Smooth muscle cell (in vitro differentiated cells): Measurements from ENCODE around the gene ARAP2. TPM values are rescaled to one million over a fixed set of nuclear protein-coding genes. Genes with fewer than 3 reads are reported as not detected.

Source experiments
- DNase-seq: peaks from one replicate; lab custom pipeline; 2025; ENCODE audit not compliant: unreplicated experiment; lab: John Stamatoyannopoulos, UW
- H2AFZ ChIP-seq: fragments of 200-600 bp; sonication (generic); 2 replicates; pipeline ENCODE4 v1.6.0; 2016; ENCODE audit warnings: antibody characterized with exemption, low read depth, mild to moderate bottlenecking
- H3F3A ChIP-seq: fragments of 200-600 bp; sonication (generic); 2 replicates; pipeline ENCODE4 v1.6.0; 2017; ENCODE audit warnings: antibody characterized with exemption, low read depth
- H3K27ac ChIP-seq: fragments of 200-600 bp; sonication (generic); 2 replicates; pipeline ENCODE4 v1.5.1; 2016; ENCODE audit warnings: low read depth, mild to moderate bottlenecking
- H3K27me3 ChIP-seq: fragments of 200-600 bp; sonication (generic); 2 replicates; pipeline ENCODE4 v1.6.1; 2016; ENCODE audit warnings: low read depth, mild to moderate bottlenecking
- H3K36me3 ChIP-seq: fragments of 200-600 bp; sonication (generic); 2 replicates; pipeline ENCODE4 v1.5.1; 2016; ENCODE audit warnings: low read depth
- H3K4me1 ChIP-seq: fragments of 200-600 bp; sonication (generic); 2 replicates; pipeline ENCODE4 v1.5.1; 2016; ENCODE audit warnings: low read depth
- H3K4me2 ChIP-seq: fragments of 200-600 bp; sonication (generic); 2 replicates; pipeline ENCODE4 v1.6.0; 2016; ENCODE audit warnings: mild to moderate bottlenecking
- H3K4me3 ChIP-seq: fragments of 200-600 bp; sonication (generic); 2 replicates; pipeline ENCODE4 v1.5.1; 2016; ENCODE audit warnings: mild to moderate bottlenecking
- H3K79me2 ChIP-seq: fragments of 200-600 bp; sonication (generic); 2 replicates; pipeline ENCODE4 v1.6.0; 2016; ENCODE audit warnings: low read depth, mild to moderate bottlenecking
- H3K9ac ChIP-seq: fragments of 200-600 bp; sonication (generic); 2 replicates; pipeline ENCODE4 v1.6.0; 2016; ENCODE audit warnings: low read depth
- H3K9me3 ChIP-seq: fragments of 200-600 bp; sonication (generic); replicated peaks from 2 replicates; pipeline ENCODE4 v1.5.1; 2016; ENCODE audit warnings: low read depth
- H4K20me1 ChIP-seq: fragments of 200-600 bp; sonication (generic); 2 replicates; pipeline ENCODE4 v1.6.0; 2016; ENCODE audit warnings: low read depth
- CTCF ChIP-seq: fragments of 200-600 bp; sonication (generic); IDR thresholded peaks from 2 replicates; pipeline ENCODE4 v1.5.1; 2017; ENCODE audit warnings: borderline replicate concordance, mild to moderate bottlenecking, antibody characterized with exemption; ENCODE audit not compliant: insufficient read depth, poor library complexity, severe bottlenecking
- WGBS: methylation state at CpG from one replicate; pipeline ENCODE4 v1.1.7; 2016; ENCODE audit warnings: low lambda C conversion rate; 5-methylcytosine and 5-hydroxymethylcytosine counted together
- polyA plus RNA-seq: library from polyadenylated mRNA; unstranded; fragments of >200 nt; fragmentation: Nextera tagmentation; extraction: Ambion mirVana; gene quantifications from 2 replicates; pipeline ENCODE4 v1.2.1, GENCODE V29; 2016
- total RNA-seq: library from RNA; depleted of rRNA; stranded (reverse); fragments of >200 nt; gene quantifications from 2 replicates; pipeline ENCODE4 v1.2.3, GENCODE V29; 2014

ARAP2 gene
- total and polyA plus RNA-seq, 2 experiments from 2014 or later = 1.2 to 17.9 TPM

- no peak overlapping the region for H2AFZ ChIP-seq
- no peak overlapping the region for H3K4me3 ChIP-seq
- no peaks in the 10 kb centered on the region for H3K36me3 ChIP-seq
- no peaks in the 10 kb centered on the region for H4K20me1 ChIP-seq
- no peak for DNase-seq
- H3K27me3 ChIP-seq = no peaks in the 10 kb centered on the region
- no peaks in the 10 kb centered on the region for H3K9me3 ChIP-seq
- 92% methylated on average over 3 of the region's 3 CpGs for WGBS
- H3K4me2 ChIP-seq = no peak overlapping the region
- H3F3A ChIP-seq = no peaks in the 10 kb centered on the region
- H3K4me1 ChIP-seq = no peaks in the 10 kb centered on the region
- no peak overlapping the region for H3K27ac ChIP-seq
- no peak for TF ChIP-seq CTCF
- no peaks in the 10 kb centered on the region for H3K79me2 ChIP-seq
- no peak overlapping the region for H3K9ac ChIP-seq
These were observed 23.5 kb downstream of the ARAP2 start for GRCh38 chr4:36220776-36221175.

GRCh38 chr4:36218121-36218520, 26.2 kb downstream of the ARAP2 start:
- no peak for TF ChIP-seq CTCF
- H3F3A ChIP-seq = no peaks in the 10 kb centered on the region
- no peak for DNase-seq
- H3K4me2 ChIP-seq = no peak overlapping the region
- no peaks in the 10 kb centered on the region for H3K36me3 ChIP-seq
- no peak overlapping the region for H2AFZ ChIP-seq
- H3K9ac ChIP-seq = no peak overlapping the region
- no peak overlapping the region for H3K4me3 ChIP-seq
- H3K4me1 ChIP-seq = no peaks in the 10 kb centered on the region
- H3K79me2 ChIP-seq = no peaks in the 10 kb centered on the region
- H3K9me3 ChIP-seq = no peaks in the 10 kb centered on the region
- H3K27me3 ChIP-seq = no peaks in the 10 kb centered on the region
- no peak overlapping the region for H3K27ac ChIP-seq
- H4K20me1 ChIP-seq = no peaks in the 10 kb centered on the region

GRCh38 chr4:36215627-36216026, 28.7 kb downstream of the ARAP2 start:
- no peak overlapping the region for H2AFZ ChIP-seq
- no peaks in the 10 kb centered on the region for H3K4me1 ChIP-seq
- no peak overlapping the region for H3K4me2 ChIP-seq
- TF ChIP-seq CTCF = no peak
- WGBS = 86% methylated on average over 3 of the region's 3 CpGs
- no peak overlapping the region for H3K9ac ChIP-seq
- no peaks in the 10 kb centered on the region for H3F3A ChIP-seq
- no peaks in the 10 kb centered on the region for H4K20me1 ChIP-seq
- no peak for DNase-seq
- no peaks in the 10 kb centered on the region for H3K79me2 ChIP-seq
- H3K9me3 ChIP-seq = no peaks in the 10 kb centered on the region
- H3K4me3 ChIP-seq = no peak overlapping the region
- no peaks in the 10 kb centered on the region for H3K36me3 ChIP-seq
- no peaks in the 10 kb centered on the region for H3K27me3 ChIP-seq
- no peak overlapping the region for H3K27ac ChIP-seq

- Histone ChIP-seq H3K4me3 (no peak overlapping the region), H3K9me3 (no peaks in the 10 kb centered on the region), H3K27me3 (no peaks in the 10 kb centered on the region), H3K4me2 (no peak overlapping the region), H3K4me1 (no peaks in the 10 kb centered on the region), H3K9ac (no peak overlapping the region), H3F3A (no peaks in the 10 kb centered on the region), H3K79me2 (no peaks in the 10 kb centered on the region), H3K36me3 (no peaks in the 10 kb centered on the region), H4K20me1 (no peaks in the 10 kb centered on the region), H2AFZ (no peak overlapping the region), H3K27ac (no peak overlapping the region)
- no peak for TF ChIP-seq CTCF
- WGBS = 76% methylated on average over 4 of the region's 4 CpGs
- no peak for DNase-seq
These were observed 29.4 kb downstream of the ARAP2 start for GRCh38 chr4:36214735-36215485.
